Neural cell (in vitro differentiated cells): Measurements from ENCODE around the gene GPC3. TPM values are rescaled to one million over a fixed set of nuclear protein-coding genes. Genes with fewer than 3 reads are reported as not detected.

ENCODE experiments used
- H2AFZ ChIP-seq: fragments of 200-600, 300-800 bp; sonication (generic), shearing (Covaris generic); 2 replicates; pipeline ENCODE4 v1.6.0; 2014; ENCODE audit warnings: low read depth, mild to moderate bottlenecking, antibody characterized with exemption, low read length, moderate library complexity
- H3F3A ChIP-seq: fragments of 200-600 bp; shearing (Covaris generic); 2 replicates; pipeline ENCODE4 v1.6.1; 2016; ENCODE audit warnings: mild to moderate bottlenecking, moderate library complexity, mixed read lengths, antibody characterized with exemption, low read length; ENCODE audit not compliant: insufficient read depth, poor library complexity, severe bottlenecking
- H3K27ac ChIP-seq: fragments of 200-600, 300-800 bp; sonication (generic), shearing (Covaris generic); 2 replicates; pipeline ENCODE4 v1.5.1; 2014; ENCODE audit warnings: mild to moderate bottlenecking, low read length, moderate library complexity
- H3K27me3 ChIP-seq: fragments of 300-800, 200-600 bp; sonication (generic), shearing (Covaris generic); 2 replicates; pipeline ENCODE4 v1.6.0; 2014; ENCODE audit warnings: mild to moderate bottlenecking, low read depth, low read length, moderate library complexity; ENCODE audit not compliant: insufficient read depth
- H3K36me3 ChIP-seq: fragments of 300-800, 200-600 bp; sonication (generic), shearing (Covaris generic); 2 replicates; pipeline ENCODE4 v1.5.1; 2014; ENCODE audit warnings: mild to moderate bottlenecking, antibody characterized with exemption, low read length, moderate library complexity; ENCODE audit not compliant: insufficient read depth
- H3K4me2 ChIP-seq: fragments of 300-800, 200-600 bp; sonication (generic), shearing (Covaris generic); 2 replicates; pipeline ENCODE4 v1.6.0; 2014; ENCODE audit warnings: mild to moderate bottlenecking, low read length
- H3K4me3 ChIP-seq: fragments of 300-800, 200-600 bp; sonication (generic), shearing (Covaris generic); 2 replicates; pipeline ENCODE4 v1.5.1; 2014; ENCODE audit warnings: mild to moderate bottlenecking, low read length, moderate library complexity
- H3K79me2 ChIP-seq: fragments of 200-600 bp; shearing (Covaris generic); replicated peaks from 2 replicates; pipeline ENCODE4 v1.6.0; 2014; ENCODE audit warnings: mild to moderate bottlenecking, low read length, moderate library complexity; ENCODE audit not compliant: insufficient read depth
- H3K9ac ChIP-seq: fragments of 300-800, 200-600 bp; sonication (generic), shearing (Covaris generic); 2 replicates; pipeline ENCODE4 v1.6.1; 2016; ENCODE audit warnings: mild to moderate bottlenecking, low read length, mixed read lengths
- H3K9me2 ChIP-seq: fragments of 200-600 bp; shearing (Covaris generic); 2 replicates; pipeline ENCODE4 v1.6.1; 2016; ENCODE audit warnings: mild to moderate bottlenecking, low read length, mixed read lengths; ENCODE audit not compliant: insufficient read depth
- H3K9me3 ChIP-seq: fragments of 200-600, 300-800 bp; sonication (generic), shearing (Covaris generic); 2 replicates; pipeline ENCODE4 v1.6.1; 2016; ENCODE audit warnings: mild to moderate bottlenecking, mixed run types, low read length, moderate library complexity, mixed read lengths
- H4K20me1 ChIP-seq: fragments of 200-600 bp; shearing (Covaris generic); 2 replicates; pipeline ENCODE4 v1.6.1; 2016; ENCODE audit warnings: mild to moderate bottlenecking, mixed run types; ENCODE audit not compliant: insufficient read depth
- CTCF ChIP-seq: fragments of 450-650 bp; IDR thresholded peaks from 2 replicates; pipeline ENCODE4 v1.5.1; 2014; ENCODE audit warnings: antibody characterized with exemption, mild to moderate bottlenecking, moderate library complexity; ENCODE audit not compliant: poor library complexity, severe bottlenecking
- EP300 ChIP-seq: fragments of 450-650 bp; conservative IDR thresholded peaks from 2 replicates; pipeline ENCODE4 v1.6.1; 2014; ENCODE audit warnings: antibody characterized with exemption, mild to moderate bottlenecking, moderate library complexity; ENCODE audit not compliant: poor library complexity, severe bottlenecking
- EZH2 ChIP-seq: fragments of 200-600, 300-800 bp; shearing (Covaris generic), sonication (generic); IDR thresholded peaks from 2 replicates; pipeline ENCODE4 v1.6.1; 2014; ENCODE audit warnings: antibody characterized with exemption, low read length, borderline replicate concordance, mild to moderate bottlenecking; ENCODE audit not compliant: insufficient read depth, poor library complexity, severe bottlenecking
- MXI1 ChIP-seq: fragments of 450-650 bp; conservative IDR thresholded peaks from 2 replicates; pipeline ENCODE4 v1.6.1; 2014; ENCODE audit warnings: antibody characterized with exemption, mild to moderate bottlenecking; ENCODE audit not compliant: poor library complexity, severe bottlenecking
- POLR2AphosphoS5 ChIP-seq: IDR thresholded peaks from 2 replicates; pipeline ENCODE4 v1.6.1; 2012
- RAD21 ChIP-seq: fragments of 450-650 bp; conservative IDR thresholded peaks from 2 replicates; pipeline ENCODE4 v1.6.1; 2014; ENCODE audit warnings: antibody characterized with exemption, mild to moderate bottlenecking, moderate library complexity
- SMC3 ChIP-seq: fragments of 450-650 bp; conservative IDR thresholded peaks from 2 replicates; pipeline ENCODE4 v1.6.1; 2014; ENCODE audit warnings: antibody characterized with exemption, mild to moderate bottlenecking, moderate library complexity; ENCODE audit not compliant: poor library complexity
- TAF1 ChIP-seq: IDR thresholded peaks from 2 replicates; pipeline ENCODE4 v1.6.1; 2012; ENCODE audit warnings: low read depth
- polyA plus RNA-seq: library from polyadenylated mRNA; depleted of rRNA; stranded (reverse); fragments of >200 nt; gene quantifications from 2 replicates; pipeline ENCODE4 v1.2.3, GENCODE V29; 2014
- TF ChIP-seq, protein P1 (sequence below): IDR thresholded peaks from 2 replicates; pipeline ENCODE4 v1.6.1; 2012; ENCODE audit warnings: borderline replicate concordance

The GPC3 gene
- polyA plus RNA-seq, 1 donor from 2014 or later = 2.1 TPM

DNA sequence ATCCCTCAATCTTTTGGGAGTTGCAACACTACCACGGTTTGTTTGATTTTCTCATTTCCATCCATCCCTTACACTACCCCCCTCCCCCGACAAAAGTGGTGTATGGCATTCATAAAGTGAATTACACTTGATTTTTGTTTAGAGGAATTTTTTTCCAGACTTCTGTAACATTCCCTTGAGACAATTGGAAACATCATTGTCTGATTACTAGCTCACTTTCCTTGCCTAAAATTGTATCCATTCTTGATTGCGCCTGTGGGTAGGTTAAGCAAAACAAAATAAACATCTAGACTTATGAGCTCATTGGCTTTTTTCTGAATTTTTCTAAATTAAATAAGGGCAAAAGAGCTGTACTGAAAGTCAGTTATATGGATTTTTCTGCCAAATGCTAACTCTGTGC is 3.5 kb downstream of the GPC3 start:
- no peaks in the 10 kb centered on the region for H3K9me2 ChIP-seq
- H4K20me1 ChIP-seq = no peaks in the 10 kb centered on the region
- H3K27me3 ChIP-seq = peaks cover 24% of the 10 kb centered on the region
- no peak overlapping the region for H3K27ac ChIP-seq
- TF ChIP-seq MXI1 = no peak
- TF ChIP-seq EZH2 = no peak
- TF ChIP-seq POLR2AphosphoS5 = no peak
- no peak for TF ChIP-seq CTCF
- TF ChIP-seq, protein P1, sequence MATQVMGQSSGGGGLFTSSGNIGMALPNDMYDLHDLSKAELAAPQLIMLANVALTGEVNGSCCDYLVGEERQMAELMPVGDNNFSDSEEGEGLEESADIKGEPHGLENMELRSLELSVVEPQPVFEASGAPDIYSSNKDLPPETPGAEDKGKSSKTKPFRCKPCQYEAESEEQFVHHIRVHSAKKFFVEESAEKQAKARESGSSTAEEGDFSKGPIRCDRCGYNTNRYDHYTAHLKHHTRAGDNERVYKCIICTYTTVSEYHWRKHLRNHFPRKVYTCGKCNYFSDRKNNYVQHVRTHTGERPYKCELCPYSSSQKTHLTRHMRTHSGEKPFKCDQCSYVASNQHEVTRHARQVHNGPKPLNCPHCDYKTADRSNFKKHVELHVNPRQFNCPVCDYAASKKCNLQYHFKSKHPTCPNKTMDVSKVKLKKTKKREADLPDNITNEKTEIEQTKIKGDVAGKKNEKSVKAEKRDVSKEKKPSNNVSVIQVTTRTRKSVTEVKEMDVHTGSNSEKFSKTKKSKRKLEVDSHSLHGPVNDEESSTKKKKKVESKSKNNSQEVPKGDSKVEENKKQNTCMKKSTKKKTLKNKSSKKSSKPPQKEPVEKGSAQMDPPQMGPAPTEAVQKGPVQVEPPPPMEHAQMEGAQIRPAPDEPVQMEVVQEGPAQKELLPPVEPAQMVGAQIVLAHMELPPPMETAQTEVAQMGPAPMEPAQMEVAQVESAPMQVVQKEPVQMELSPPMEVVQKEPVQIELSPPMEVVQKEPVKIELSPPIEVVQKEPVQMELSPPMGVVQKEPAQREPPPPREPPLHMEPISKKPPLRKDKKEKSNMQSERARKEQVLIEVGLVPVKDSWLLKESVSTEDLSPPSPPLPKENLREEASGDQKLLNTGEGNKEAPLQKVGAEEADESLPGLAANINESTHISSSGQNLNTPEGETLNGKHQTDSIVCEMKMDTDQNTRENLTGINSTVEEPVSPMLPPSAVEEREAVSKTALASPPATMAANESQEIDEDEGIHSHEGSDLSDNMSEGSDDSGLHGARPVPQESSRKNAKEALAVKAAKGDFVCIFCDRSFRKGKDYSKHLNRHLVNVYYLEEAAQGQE = no peak
- TF ChIP-seq EP300 = no peak
- no peaks in the 10 kb centered on the region for H3K9me3 ChIP-seq
- no peak overlapping the region for H3K4me2 ChIP-seq
- no peaks in the 10 kb centered on the region for H3F3A ChIP-seq
- no peak overlapping the region for H2AFZ ChIP-seq
- no peak overlapping the region for H3K9ac ChIP-seq
- no peak overlapping the region for H3K4me3 ChIP-seq
- no peaks in the 10 kb centered on the region for H3K79me2 ChIP-seq
- H3K36me3 ChIP-seq = no peaks in the 10 kb centered on the region

- Histone ChIP-seq H3K4me2 (no peak overlapping the region), H3K9me3 (no peaks in the 10 kb centered on the region), H4K20me1 (no peaks in the 10 kb centered on the region), H3K9ac (no peak overlapping the region), H3K4me3 (no peak overlapping the region), H3K9me2 (no peaks in the 10 kb centered on the region), H3K27ac (no peak overlapping the region), H3F3A (no peaks in the 10 kb centered on the region), H3K27me3 (peaks cover 24% of the 10 kb centered on the region), H3K36me3 (no peaks in the 10 kb centered on the region), H2AFZ (no peak overlapping the region), H3K79me2 (no peaks in the 10 kb centered on the region)
- TF ChIP-seq EP300 = no peak
- TF ChIP-seq SMC3 = no peak
- no peak for TF ChIP-seq TAF1
- no peak for TF ChIP-seq MXI1
- TF ChIP-seq, protein P1 = no peak
- TF ChIP-seq CTCF = no peak
- TF ChIP-seq EZH2 = no peak
- no peak for TF ChIP-seq RAD21
- TF ChIP-seq POLR2AphosphoS5 = no peak
These were observed 4.4 kb downstream of the GPC3 start for GRCh38 chrX:133980832-133981588.
